Neural cell (in vitro differentiated cells): Measurements from ENCODE around the gene HOXA1.

Experiments used
- CTCF ChIP-seq: fragments of 450-650 bp; IDR thresholded peaks from 2 replicates; pipeline ENCODE4 v1.5.1; 2014; ENCODE audit warnings: antibody characterized with exemption, mild to moderate bottlenecking, moderate library complexity; ENCODE audit not compliant: poor library complexity, severe bottlenecking
- EP300 ChIP-seq: fragments of 450-650 bp; conservative IDR thresholded peaks from 2 replicates; pipeline ENCODE4 v1.6.1; 2014; ENCODE audit warnings: antibody characterized with exemption, mild to moderate bottlenecking, moderate library complexity; ENCODE audit not compliant: poor library complexity, severe bottlenecking
- EZH2 ChIP-seq: fragments of 200-600, 300-800 bp; shearing (Covaris generic), sonication (generic); IDR thresholded peaks from 2 replicates; pipeline ENCODE4 v1.6.1; 2014; ENCODE audit warnings: antibody characterized with exemption, low read length, borderline replicate concordance, mild to moderate bottlenecking; ENCODE audit not compliant: insufficient read depth, poor library complexity, severe bottlenecking
- POLR2AphosphoS5 ChIP-seq: IDR thresholded peaks from 2 replicates; pipeline ENCODE4 v1.6.1; 2012
- SMC3 ChIP-seq: fragments of 450-650 bp; conservative IDR thresholded peaks from 2 replicates; pipeline ENCODE4 v1.6.1; 2014; ENCODE audit warnings: antibody characterized with exemption, mild to moderate bottlenecking, moderate library complexity; ENCODE audit not compliant: poor library complexity
- TAF1 ChIP-seq: IDR thresholded peaks from 2 replicates; pipeline ENCODE4 v1.6.1; 2012; ENCODE audit warnings: low read depth

- no peak for TF ChIP-seq CTCF
- no peak for TF ChIP-seq POLR2AphosphoS5
- TF ChIP-seq TAF1, result no peak
- no peak for TF ChIP-seq EP300
- no peak for TF ChIP-seq EZH2
- no peak for TF ChIP-seq SMC3
Measured at GRCh38 chr7:27124902-27125689, 29.3 kb upstream of the HOXA1 start.
